Naive thymus-derived CD8-positive, alpha-beta T cell (primary cell): ENCODE data around the gene PARVG. TPM values are rescaled to one million over a fixed set of nuclear protein-coding genes. Genes with fewer than 3 reads are reported as not detected.

ENCODE experiments used
- ATAC-seq, 2 donors: fragments of 150-1000 bp; cut with Tn5 transposase in 1 of 2; sonication (Bioruptor Pico), chemical (Tn5 transposase) in 1 of 2; 1 replicate in 1 of 2; 2 replicates in 1 of 2; pipeline ENCODE4 v1.10.0; 2021; ENCODE audit warnings: mild to moderate bottlenecking in 2 of 2, moderate library complexity in 2 of 2
- POLR2A ChIA-PET: fragments of 350-600 bp; sonication (Branson Sonifier 250); formaldehyde crosslinking; loops from one replicate; lab custom pipeline; 2021; ENCODE audit warnings: antibody characterized with exemption; lab: Charles Lee
- DNase-seq, 10 donors: peaks; one replicate each; pipeline versions ENCODE4 v3.0.0 to v3.0.0-alpha.2; 2020 to 2022
- H3K27ac Mint-ChIP-seq, 10 donors: one replicate each; pipeline ENCODE4 v1.8.0; 2020 to 2022; ENCODE audit warnings: mild to moderate bottlenecking in 10 of 10, mixed read lengths in 10 of 10, moderate library complexity in 4 of 10, inconsistent platforms in 1 of 10
- H3K27me3 Mint-ChIP-seq, 5 donors: one replicate each; pipeline ENCODE4 v1.8.0; 2021 to 2022; ENCODE audit warnings: mixed read lengths in 5 of 5
- H3K36me3 Mint-ChIP-seq, 3 donors: one replicate each; pipeline ENCODE4 v1.8.0; 2020 to 2022; ENCODE audit warnings: mixed read lengths in 3 of 3, mild to moderate bottlenecking in 2 of 3, inconsistent platforms in 1 of 3
- H3K4me1 Mint-ChIP-seq, 4 donors: one replicate each; pipeline ENCODE4 v1.8.0; 2021 to 2022; ENCODE audit warnings: mixed read lengths in 4 of 4
- H3K4me3 Mint-ChIP-seq, 10 donors: one replicate each; pipeline ENCODE4 v1.8.0; 2020 to 2022; ENCODE audit warnings: mild to moderate bottlenecking in 10 of 10, mixed read lengths in 10 of 10, moderate library complexity in 6 of 10, inconsistent platforms in 1 of 10
- H3K9me3 Mint-ChIP-seq, 9 donors: one replicate each; pipeline ENCODE4 v1.8.0; 2020 to 2022; ENCODE audit warnings: mixed read lengths in 9 of 9, mild to moderate bottlenecking in 3 of 9, inconsistent platforms in 1 of 9, moderate library complexity in 1 of 9
- polyA plus RNA-seq, 3 donors: library from polyadenylated mRNA; unstranded; fragments of 300-500 nt; fragmentation: Illumina TruSeq; gene quantifications; one replicate each; pipeline ENCODE4 v1.2.3, GENCODE V29; 2021
- total RNA-seq, 8 experiments: library from RNA in 2 of 8; stranded (reverse) in 2 of 8; gene quantifications; one replicate each; pipeline ENCODE4 v1.2.3 and lab custom pipeline; 2021 to 2026

PARVG gene
- total and polyA plus RNA-seq, 5 experiments from 2014 or later, result 60.6 to 229 (median 77.8) TPM

DNA sequence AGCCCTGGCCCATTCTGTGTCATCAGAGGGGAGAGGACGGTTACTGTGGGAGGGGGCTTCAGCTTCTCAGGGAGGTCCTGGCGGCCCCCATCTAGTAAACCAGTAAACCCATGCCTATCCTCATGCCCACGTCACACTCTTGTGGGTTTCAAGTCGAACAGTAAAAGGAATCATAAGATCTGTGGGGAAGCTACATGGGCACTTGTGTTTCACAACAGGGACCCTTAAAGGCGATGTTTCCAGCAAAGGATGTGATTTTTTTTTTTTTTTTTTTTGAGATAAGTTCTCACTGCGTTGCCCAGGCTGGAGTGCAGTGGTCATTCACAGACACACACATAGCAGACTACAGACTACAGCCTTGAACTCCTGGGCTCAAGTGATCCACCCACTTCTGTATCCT, 9.2 kb upstream of the PARVG start:
- H3K27me3 Mint-ChIP-seq, result no peaks in the 10 kb centered on the region
- H3K27ac Mint-ChIP-seq, result no peak overlapping the region
- H3K4me1 Mint-ChIP-seq, result peaks cover 1 to 20% (median 11%) of the 10 kb centered on the region in 4 donors
- H3K36me3 Mint-ChIP-seq, result no peaks in the 10 kb centered on the region
- no peaks in the 10 kb centered on the region for H3K9me3 Mint-ChIP-seq
- DNase-seq, result peak in 1 of 10 donors; percentile 34
- ATAC-seq, result no peak
- H3K4me3 Mint-ChIP-seq, result no peak overlapping the region
- POLR2A ChIA-PET, result interaction anchor here (0.7 kb wide), 1 partner anchor 9 kb away, joined by 3 read pairs; the partner anchor contains the start of gene PARVG

- no peak for ATAC-seq
- H3K4me1 Mint-ChIP-seq, result peaks cover 3 to 20% (median 11%) of the 10 kb centered on the region in 4 donors
- H3K27me3 Mint-ChIP-seq, result no peaks in the 10 kb centered on the region
- peak in 2 of 10 donors; percentile 28 to 58 for DNase-seq
- POLR2A ChIA-PET, result interaction anchor here (1.0 kb wide), 1 partner anchor 9 kb away, joined by 3 read pairs; no protein-coding TSS in a partner anchor
- peak overlapping the region in 2 of 10 donors; percentile 32 to 48 for H3K4me3 Mint-ChIP-seq
- H3K9me3 Mint-ChIP-seq, result no peaks in the 10 kb centered on the region
- no peaks in the 10 kb centered on the region for H3K36me3 Mint-ChIP-seq
- H3K27ac Mint-ChIP-seq, result peak overlapping the region in 6 of 10 donors; percentile 18 to 66 (median 46)
These were observed 8.2 kb upstream of the PARVG start for GRCh38 chr22:44172370-44173108.

DNA sequence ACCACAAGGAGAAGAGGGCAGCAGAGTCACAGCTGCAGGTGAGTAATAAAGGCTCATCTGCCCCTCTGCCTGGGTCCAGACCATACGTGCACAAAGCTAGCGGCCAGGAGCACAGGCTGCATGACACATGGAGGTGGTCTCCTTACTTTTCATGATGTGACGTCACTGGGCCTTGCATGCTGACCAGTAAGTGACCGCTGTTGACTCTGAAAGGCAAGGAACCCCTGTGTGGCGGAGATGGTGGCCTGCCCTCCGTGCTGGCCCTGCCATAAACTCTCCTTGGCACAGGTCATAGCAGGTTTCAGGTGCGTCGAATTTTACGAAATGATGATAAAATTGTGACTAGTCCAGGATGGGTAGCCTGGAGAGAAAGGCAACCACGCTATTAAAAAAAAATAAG, 7.6 kb upstream of the PARVG start:
- ATAC-seq (no peak), DNase-seq (peak in 1 of 10 donors; percentile 9)
- Mint-ChIP-seq H3K27ac (peak overlapping the region in 1 of 10 donors; percentile 18), H3K36me3 (no peaks in the 10 kb centered on the region), H3K4me3 (no peak overlapping the region), H3K9me3 (no peaks in the 10 kb centered on the region), H3K4me1 (peaks cover 3 to 20% (median 11%) of the 10 kb centered on the region in 4 donors), H3K27me3 (no peaks in the 10 kb centered on the region)
- POLR2A ChIA-PET, result interaction anchor here (1.0 kb wide), 1 partner anchor 8 kb away, joined by 3 read pairs; no protein-coding TSS in a partner anchor

DNA sequence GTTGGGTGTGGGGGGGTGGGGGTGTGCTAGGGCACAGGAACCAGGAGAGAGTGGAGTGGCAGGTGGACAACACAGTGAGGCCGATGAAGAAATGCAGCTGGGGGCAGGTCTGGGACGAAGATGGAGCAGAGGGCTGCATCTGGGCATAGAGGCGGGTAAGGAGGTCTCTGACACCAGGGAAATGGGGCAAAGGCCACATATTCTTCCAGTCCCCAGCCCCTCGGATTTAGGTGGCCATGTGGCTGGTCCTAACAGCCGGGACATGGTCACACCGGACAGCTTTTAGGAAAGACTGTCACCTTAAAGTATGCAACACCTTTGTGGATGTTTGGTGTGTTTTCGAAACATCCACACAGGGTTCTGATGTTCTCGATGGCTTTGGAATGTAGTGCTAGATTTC, 5.0 kb upstream of the PARVG start:
- Mint-ChIP-seq H3K27ac (no peak overlapping the region), H3K4me1 (peaks cover 8 to 26% (median 18%) of the 10 kb centered on the region in 4 donors), H3K27me3 (no peaks in the 10 kb centered on the region), H3K9me3 (no peaks in the 10 kb centered on the region), H3K4me3 (no peak overlapping the region), H3K36me3 (no peaks in the 10 kb centered on the region)
- POLR2A ChIA-PET, result no interaction called here
- ATAC-seq (no peak), DNase-seq (no peak)

- ATAC-seq, result no peak
- peak overlapping the region in 1 of 10 donors; percentile 51 for H3K27ac Mint-ChIP-seq
- H3K4me1 Mint-ChIP-seq, result peaks cover 23 to 30% (median 29%) of the 10 kb centered on the region in 4 donors
- POLR2A ChIA-PET, result interaction anchor here (1.1 to 4.4 kb wide), 2 partner anchors 16 to 98 kb away, joined by 3 to 16 read pairs; no protein-coding TSS in a partner anchor
- H3K27me3 Mint-ChIP-seq, result no peaks in the 10 kb centered on the region
- no peaks in the 10 kb centered on the region for H3K9me3 Mint-ChIP-seq
- DNase-seq, result peak in 1 of 10 donors; percentile 7
- H3K36me3 Mint-ChIP-seq, result peaks cover 0 to 3% (median 0%) of the 10 kb centered on the region in 3 donors
- H3K4me3 Mint-ChIP-seq, result no peak overlapping the region
These were observed 1.3 kb upstream of the PARVG start for GRCh38 chr22:44179196-44179988.

- POLR2A ChIA-PET, result interaction anchor here (1.0 to 4.5 kb wide), 4 partner anchors 9 to 99 kb away, joined by 3 to 27 read pairs (median 10); no protein-coding TSS in a partner anchor
- DNase-seq (peak in 1 of 10 donors; percentile 58), ATAC-seq (no peak)
- peaks cover 26 to 37% (median 36%) of the 10 kb centered on the region in 4 donors for H3K4me1 Mint-ChIP-seq
- peaks cover 0 to 8% (median 0%) of the 10 kb centered on the region in 3 donors for H3K36me3 Mint-ChIP-seq
- H3K9me3 Mint-ChIP-seq, result no peaks in the 10 kb centered on the region
- H3K27me3 Mint-ChIP-seq, result no peaks in the 10 kb centered on the region
- H3K4me3 Mint-ChIP-seq, result peak overlapping the region; percentile 84 to 96 (median 92)
- peak overlapping the region; percentile 93 to 99 (median 97) for H3K27ac Mint-ChIP-seq
These were observed 578 bp upstream of the PARVG start for GRCh38 chr22:44179989-44180705.

DNA sequence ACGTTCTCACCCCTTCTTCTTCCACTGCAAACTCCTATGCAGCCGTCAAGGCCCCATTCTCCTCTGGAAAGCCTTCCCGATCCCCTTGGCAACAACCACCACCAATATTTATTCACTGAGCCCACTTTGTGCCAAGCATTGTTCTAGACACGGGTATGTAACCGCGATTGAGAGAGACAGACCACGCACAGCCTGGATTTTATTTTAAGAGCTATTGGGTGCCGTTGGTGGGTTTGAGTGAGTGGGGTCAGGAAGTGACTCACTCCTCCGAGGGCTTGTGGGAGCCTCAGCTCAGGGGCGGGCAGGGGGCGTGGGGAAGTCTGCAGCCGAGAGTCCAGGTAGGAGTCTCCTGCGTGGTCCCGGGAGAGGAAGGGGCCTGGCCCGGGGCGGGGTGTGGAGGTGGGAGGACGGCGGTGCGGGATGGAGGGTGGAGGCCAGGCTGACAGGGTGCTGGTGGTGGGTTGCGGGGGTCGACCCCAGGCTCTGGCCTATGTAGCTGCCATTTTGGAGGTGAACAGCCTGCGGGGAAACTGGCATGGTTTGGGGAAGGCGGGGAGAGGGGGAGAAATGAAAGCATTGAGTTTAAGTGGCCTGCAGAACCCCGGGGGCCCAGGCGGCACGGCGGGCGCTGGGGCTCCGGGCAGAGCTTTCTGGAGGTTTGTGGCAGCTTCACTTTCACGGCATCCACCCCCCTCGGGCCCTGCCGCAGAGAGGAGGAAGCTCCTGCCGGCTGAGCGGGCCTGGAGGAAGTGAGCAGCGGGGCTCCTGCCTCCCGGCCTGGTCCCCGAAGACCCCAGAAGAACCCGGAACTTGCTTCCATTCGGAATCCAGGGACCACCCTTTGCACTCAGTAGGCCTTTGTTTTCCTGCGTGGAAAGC, 547 bp downstream of the PARVG start:
- no peaks in the 10 kb centered on the region for H3K27me3 Mint-ChIP-seq
- POLR2A ChIA-PET, result interaction anchor here (0.6 to 4.5 kb wide), 12 partner anchors 8 to 503 kb away, joined by 3 to 27 read pairs (median 3); partner anchors contain the start of gene PARVB
- peaks cover 26 to 38% (median 37%) of the 10 kb centered on the region in 4 donors for H3K4me1 Mint-ChIP-seq
- peak; percentile 70 to 77 for ATAC-seq
- H3K4me3 Mint-ChIP-seq, result peak overlapping the region; percentile 84 to 96 (median 92)
- peak overlapping the region; percentile 93 to 99 (median 97) for H3K27ac Mint-ChIP-seq
- peaks cover 0 to 14% (median 0%) of the 10 kb centered on the region in 3 donors for H3K36me3 Mint-ChIP-seq
- peak; percentile 49 to 84 (median 61) for DNase-seq
- H3K9me3 Mint-ChIP-seq, result no peaks in the 10 kb centered on the region

DNA sequence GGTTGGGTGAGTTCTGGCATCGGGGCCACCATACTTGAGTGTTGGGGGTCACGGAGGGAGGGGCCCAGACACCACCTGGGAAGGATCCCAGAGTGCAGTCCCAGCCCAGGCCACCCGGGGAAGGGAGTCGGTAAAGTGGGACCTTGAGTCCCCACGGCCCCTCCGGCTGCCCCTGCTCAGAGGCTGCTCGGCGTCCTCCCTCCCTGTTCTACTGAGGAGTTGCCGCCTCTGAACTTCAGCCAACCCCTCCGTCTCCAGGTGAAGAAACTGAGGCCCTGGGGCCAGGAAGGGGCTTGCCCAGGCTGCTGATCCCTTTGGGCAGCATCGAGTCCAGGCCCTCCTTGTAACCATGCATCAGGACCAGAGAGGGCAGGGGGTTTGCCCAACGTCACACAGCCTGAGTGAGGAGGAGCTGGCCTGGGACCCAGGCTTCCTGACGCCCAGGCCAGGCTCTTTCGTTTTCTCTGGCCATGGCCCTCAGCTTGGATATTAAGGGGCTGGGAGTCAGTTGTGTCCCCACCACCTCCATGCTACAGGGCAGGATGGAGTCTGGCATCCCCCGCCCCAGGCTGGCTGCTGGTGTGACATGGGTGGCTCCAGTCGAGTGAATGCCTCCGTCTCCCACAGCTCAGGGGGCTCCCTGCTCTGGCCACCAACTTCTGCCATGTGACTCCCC, 1.3 kb downstream of the PARVG start:
- POLR2A ChIA-PET, result interaction anchor here (0.5 to 4.5 kb wide), 7 partner anchors 9 to 1191 kb away, joined by 3 to 27 read pairs (median 5); no protein-coding TSS in a partner anchor
- H3K4me1 Mint-ChIP-seq, result peaks cover 26 to 42% (median 38%) of the 10 kb centered on the region in 4 donors
- no peaks in the 10 kb centered on the region for H3K27me3 Mint-ChIP-seq
- H3K4me3 Mint-ChIP-seq, result peak overlapping the region; percentile 84 to 96 (median 92)
- peaks cover 0 to 16% (median 0%) of the 10 kb centered on the region in 3 donors for H3K36me3 Mint-ChIP-seq
- no peaks in the 10 kb centered on the region for H3K9me3 Mint-ChIP-seq
- H3K27ac Mint-ChIP-seq, result peak overlapping the region; percentile 93 to 99 (median 96)
- ATAC-seq, result peak; percentile 15
- peak in 3 of 10 donors; percentile 14 to 24 (median 23) for DNase-seq

- Mint-ChIP-seq H3K27ac (peak overlapping the region; percentile 93 to 99 (median 96)), H3K27me3 (no peaks in the 10 kb centered on the region), H3K36me3 (peaks cover 0 to 16% (median 0%) of the 10 kb centered on the region in 3 donors), H3K9me3 (no peaks in the 10 kb centered on the region), H3K4me3 (peak overlapping the region; percentile 84 to 96 (median 92)), H3K4me1 (peaks cover 27 to 44% (median 39%) of the 10 kb centered on the region in 4 donors)
- POLR2A ChIA-PET, result interaction anchor here (0.5 to 4.5 kb wide), 5 partner anchors 9 to 1191 kb away, joined by 3 to 27 read pairs (median 6); no protein-coding TSS in a partner anchor
- DNase-seq (peak; percentile 9 to 74 (median 38)), ATAC-seq (peak; percentile 24 to 38)
These were observed 2.0 kb downstream of the PARVG start for GRCh38 chr22:44182588-44183286.

GRCh38 chr22:44183287-44183588, 2.5 kb downstream of the PARVG start:
- no peak for ATAC-seq
- peak overlapping the region; percentile 93 to 99 (median 96) for H3K27ac Mint-ChIP-seq
- DNase-seq, result peak in 3 of 10 donors; percentile 8 to 63 (median 24)
- H3K9me3 Mint-ChIP-seq, result no peaks in the 10 kb centered on the region
- H3K4me1 Mint-ChIP-seq, result peaks cover 28 to 44% (median 39%) of the 10 kb centered on the region in 4 donors
- peak overlapping the region; percentile 84 to 96 (median 92) for H3K4me3 Mint-ChIP-seq
- peaks cover 0 to 16% (median 0%) of the 10 kb centered on the region in 3 donors for H3K36me3 Mint-ChIP-seq
- POLR2A ChIA-PET, result interaction anchor here (0.9 to 4.5 kb wide), 4 partner anchors 9 to 28 kb away, joined by 3 to 27 read pairs (median 10); no protein-coding TSS in a partner anchor
- H3K27me3 Mint-ChIP-seq, result no peaks in the 10 kb centered on the region
